Measurements from ENCODE around the gene ZCCHC17. TPM values are rescaled to one million over a fixed set of nuclear protein-coding genes. Genes with fewer than 3 reads are reported as not detected.

ZCCHC17 gene
- total RNA-seq, 2 experiments from 2014 or later, result 7.3 to 7.6 TPM

- ChIA-PET CTCF (no interaction called here), POLR2A (no interaction called here)
- no peak for ATAC-seq (ENCODE audit: poor library complexity)
- no peak for TF ChIP-seq CTCF (IDR thresholded peaks at IDR 0.05)
- intact Hi-C loops (cut with DNase I, micrococcal nuclease), result loop anchor here in 1 of 2 experiments (10.0 kb wide), 1 partner anchor 385 kb away; no protein-coding TSS in a partner anchor
- H3K9me3 ChIP-seq (ENCODE audit: control insufficient read depth in 1 of 2, insufficient read depth in 1 of 2, low read length in 2 of 2), result no peaks in the 10 kb centered on the region
- no peak for DNase-seq
- Mint-ChIP-seq H3K9me3 (no peaks in the 10 kb centered on the region), H3K36me3 (ENCODE audit: low read depth) (no peaks in the 10 kb centered on the region), H3K4me1 (ENCODE audit: low read depth) (peaks cover under 1% of the 10 kb centered on the region), H3K27me3 (peaks cover 5% of the 10 kb centered on the region), H3K4me3 (no peak overlapping the region), H3K27ac (no peak overlapping the region)
- no peaks in the 10 kb centered on the region for H3K36me3 ChIP-seq (ENCODE audit: insufficient read depth, low read length)
- no peaks in the 10 kb centered on the region for H3K27me3 ChIP-seq (ENCODE audit: control insufficient read depth in 1 of 2, insufficient read depth in 2 of 2, low read length in 2 of 2)
- H3K27ac ChIP-seq (ENCODE audit: low read depth in 1 of 2, low read length in 2 of 2), result no peak overlapping the region
- H3K4me1 ChIP-seq (ENCODE audit: insufficient read depth, low read length), result peaks cover 1% of the 10 kb centered on the region
- H3K4me3 ChIP-seq (ENCODE audit: low read length), result no peak overlapping the region
These were observed 103.1 kb downstream of the ZCCHC17 start for GRCh38 chr1:31399976-31400375.

GRCh38 chr1:31400393-31400792 lies 103.6 kb downstream of the ZCCHC17 start:
- Mint-ChIP-seq H3K9me3 (no peaks in the 10 kb centered on the region), H3K4me3 (no peak overlapping the region), H3K36me3 (ENCODE audit: low read depth) (no peaks in the 10 kb centered on the region), H3K27me3 (peaks cover 8% of the 10 kb centered on the region), H3K4me1 (ENCODE audit: low read depth) (no peaks in the 10 kb centered on the region), H3K27ac (no peak overlapping the region)
- no peaks in the 10 kb centered on the region for H3K9me3 ChIP-seq (ENCODE audit: control insufficient read depth in 1 of 2, insufficient read depth in 1 of 2, low read length in 2 of 2)
- TF ChIP-seq CTCF (IDR thresholded peaks at IDR 0.05), result no peak
- H3K27me3 ChIP-seq (ENCODE audit: control insufficient read depth in 1 of 2, insufficient read depth in 2 of 2, low read length in 2 of 2), result no peaks in the 10 kb centered on the region
- no peak overlapping the region for H3K4me3 ChIP-seq (ENCODE audit: low read length)
- intact Hi-C loops (cut with DNase I, micrococcal nuclease), result no loop called here
- H3K4me1 ChIP-seq (ENCODE audit: insufficient read depth, low read length), result no peaks in the 10 kb centered on the region
- ChIA-PET POLR2A (no interaction called here), CTCF (no interaction called here)
- no peak overlapping the region for H3K27ac ChIP-seq (ENCODE audit: low read depth in 1 of 2, low read length in 2 of 2)
- DNase-seq (no peak), ATAC-seq (ENCODE audit: poor library complexity) (no peak)
- no peaks in the 10 kb centered on the region for H3K36me3 ChIP-seq (ENCODE audit: insufficient read depth, low read length)

GRCh38 chr1:31401241-31401640 lies 104.4 kb downstream of the ZCCHC17 start:
- Mint-ChIP-seq H3K27ac (no peak overlapping the region), H3K27me3 (peaks cover 8% of the 10 kb centered on the region), H3K9me3 (no peaks in the 10 kb centered on the region), H3K36me3 (ENCODE audit: low read depth) (no peaks in the 10 kb centered on the region), H3K4me1 (ENCODE audit: low read depth) (no peaks in the 10 kb centered on the region), H3K4me3 (no peak overlapping the region)
- H3K9me3 ChIP-seq (ENCODE audit: control insufficient read depth in 1 of 2, insufficient read depth in 1 of 2, low read length in 2 of 2), result no peaks in the 10 kb centered on the region
- no peaks in the 10 kb centered on the region for H3K4me1 ChIP-seq (ENCODE audit: insufficient read depth, low read length)
- ChIA-PET CTCF (no interaction called here), POLR2A (no interaction called here)
- H3K27ac ChIP-seq (ENCODE audit: low read depth in 1 of 2, low read length in 2 of 2), result no peak overlapping the region
- ATAC-seq (ENCODE audit: poor library complexity), result no peak
- no peaks in the 10 kb centered on the region for H3K27me3 ChIP-seq (ENCODE audit: control insufficient read depth in 1 of 2, insufficient read depth in 2 of 2, low read length in 2 of 2)
- intact Hi-C loops (cut with DNase I, micrococcal nuclease), result no loop called here
- DNase-seq, result no peak
- TF ChIP-seq CTCF (IDR thresholded peaks at IDR 0.05), result no peak
- no peaks in the 10 kb centered on the region for H3K36me3 ChIP-seq (ENCODE audit: insufficient read depth, low read length)
- no peak overlapping the region for H3K4me3 ChIP-seq (ENCODE audit: low read length)

Measured in CD4-positive, alpha-beta T cell (primary cell).